Activated T-cell treated with anti-CD3 and anti-CD28 coated beads, Interleukin-2, amount 50 U/mL, for 4 hours (primary cell): ENCODE results near the gene ELAVL4. TPM values are rescaled to one million over a fixed set of nuclear protein-coding genes. Genes with fewer than 3 reads are reported as not detected.
A peak's percentile ranks its signal among the peaks of the same experiment; 100 is the strongest.

Experiments used
- ATAC-seq, 2 donors: fragments of 200-7000 bp; cut with Tn5 transposase; one replicate each; pipeline ENCODE4 v1.10.0; 2021
- DNase-seq: peaks from one replicate; pipeline ENCODE4 v3.0.0-alpha.2; 2020
- H3K27me3 Mint-ChIP-seq: one replicate; pipeline ENCODE4 v1.8.0; 2021; ENCODE audit warnings: low read depth, mixed read lengths
- H3K36me3 Mint-ChIP-seq: one replicate; pipeline ENCODE4 v1.8.0; 2022; ENCODE audit warnings: mixed read lengths; ENCODE audit not compliant: insufficient read depth
- H3K4me1 Mint-ChIP-seq: one replicate; pipeline ENCODE4 v1.8.0; 2021; ENCODE audit warnings: low read depth, mixed read lengths
- H3K4me3 Mint-ChIP-seq: one replicate; pipeline ENCODE4 v1.8.0; 2021; ENCODE audit warnings: mild to moderate bottlenecking, moderate library complexity, mixed read lengths
- H3K9me3 Mint-ChIP-seq: one replicate; pipeline ENCODE4 v1.8.0; 2021; ENCODE audit warnings: mixed read lengths
- total RNA-seq, 3 donors: library from RNA; stranded (reverse); gene quantifications; one replicate each; pipeline ENCODE4 v1.2.1, GENCODE V29; 2021

The ELAVL4 gene
- total RNA-seq, 3 donors from 2014 or later, result not detected

GRCh38 chr1:50106095-50106761, 2.5 kb upstream of the ELAVL4 start:
- ATAC-seq (no peak), DNase-seq (no peak)
- H3K36me3 Mint-ChIP-seq, result no peaks in the 10 kb centered on the region
- no peak overlapping the region for H3K4me3 Mint-ChIP-seq
- no peaks in the 10 kb centered on the region for H3K9me3 Mint-ChIP-seq
- H3K27me3 Mint-ChIP-seq, result peaks cover 41% of the 10 kb centered on the region
- H3K4me1 Mint-ChIP-seq, result peaks cover 13% of the 10 kb centered on the region

DNA sequence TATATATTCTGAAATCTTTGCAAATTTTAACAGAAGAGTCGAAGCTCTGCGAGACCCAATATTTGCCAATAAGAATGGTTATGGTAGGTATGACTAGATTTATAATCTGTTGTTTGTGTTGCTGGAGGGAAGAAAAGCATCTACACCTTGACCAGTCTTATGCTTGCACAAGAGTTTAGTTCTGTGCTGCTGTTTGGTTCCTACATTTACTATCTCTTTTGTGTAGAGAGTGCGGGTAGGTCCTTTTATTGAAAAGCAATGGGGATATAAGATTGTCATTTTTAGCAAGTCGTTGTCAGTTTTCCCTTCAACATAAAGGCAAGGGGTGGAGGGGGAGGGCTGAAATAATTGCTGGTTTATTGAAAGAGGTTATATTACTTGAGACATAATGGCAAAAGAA, 396 bp downstream of the ELAVL4 start:
- ATAC-seq, result no peak
- Mint-ChIP-seq H3K27me3 (peaks cover 59% of the 10 kb centered on the region), H3K36me3 (no peaks in the 10 kb centered on the region), H3K4me1 (peaks cover 13% of the 10 kb centered on the region), H3K4me3 (no peak overlapping the region), H3K9me3 (no peaks in the 10 kb centered on the region)
- DNase-seq, result no peak

GRCh38 chr1:50109647-50110075, 941 bp downstream of the ELAVL4 start:
- Mint-ChIP-seq H3K4me1 (peaks cover 13% of the 10 kb centered on the region), H3K9me3 (no peaks in the 10 kb centered on the region), H3K27me3 (peaks cover 64% of the 10 kb centered on the region), H3K36me3 (no peaks in the 10 kb centered on the region), H3K4me3 (peak overlapping the region; percentile 14)
- DNase-seq (no peak), ATAC-seq (no peak)

DNA sequence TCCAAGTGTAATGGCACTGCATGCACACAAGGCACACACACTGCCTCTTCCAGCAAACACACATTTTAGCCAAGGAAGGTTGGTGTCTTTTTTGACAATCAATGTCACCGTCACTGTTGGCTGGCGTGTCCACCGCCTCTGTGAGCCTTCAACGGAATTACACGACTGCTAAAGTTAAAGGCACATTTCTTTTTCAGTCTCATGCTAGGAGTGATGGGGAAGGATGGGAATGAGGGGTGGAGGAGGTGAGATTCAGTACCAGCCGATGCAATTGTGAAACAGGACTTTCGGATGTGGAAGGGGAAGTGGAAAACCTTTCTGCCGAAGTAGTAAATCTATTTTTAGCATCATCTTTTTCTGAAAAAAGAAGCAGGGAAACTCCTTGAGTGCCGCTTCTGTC, 1.4 kb downstream of the ELAVL4 start:
- Mint-ChIP-seq H3K36me3 (no peaks in the 10 kb centered on the region), H3K4me3 (no peak overlapping the region), H3K27me3 (peaks cover 65% of the 10 kb centered on the region), H3K4me1 (peaks cover 13% of the 10 kb centered on the region), H3K9me3 (no peaks in the 10 kb centered on the region)
- ATAC-seq (no peak), DNase-seq (no peak)

DNA sequence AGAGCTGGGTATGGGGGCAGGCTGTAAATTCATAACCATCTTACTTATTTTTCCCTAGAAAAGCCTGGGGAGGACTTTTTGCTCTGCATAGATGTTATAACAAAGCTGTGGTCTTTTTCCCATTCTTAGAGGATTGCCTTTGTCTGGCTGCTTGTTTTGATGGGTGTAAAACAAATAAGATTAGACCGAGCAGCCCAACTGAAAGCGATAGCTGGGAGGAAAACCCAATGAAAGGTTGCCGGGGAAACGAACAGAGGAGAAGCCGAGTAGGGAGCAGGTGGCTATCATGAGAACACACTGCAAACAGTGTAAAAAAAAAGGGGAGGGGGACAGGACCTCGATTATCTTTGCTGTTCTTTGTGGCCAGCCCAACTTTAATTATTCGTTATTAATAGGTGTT, 1.9 kb downstream of the ELAVL4 start:
- no peak for ATAC-seq
- peaks cover 66% of the 10 kb centered on the region for H3K27me3 Mint-ChIP-seq
- H3K4me1 Mint-ChIP-seq, result peaks cover 13% of the 10 kb centered on the region
- no peaks in the 10 kb centered on the region for H3K36me3 Mint-ChIP-seq
- H3K9me3 Mint-ChIP-seq, result no peaks in the 10 kb centered on the region
- DNase-seq, result no peak
- H3K4me3 Mint-ChIP-seq, result no peak overlapping the region

- no peak for ATAC-seq
- H3K4me3 Mint-ChIP-seq, result no peak overlapping the region
- peaks cover 62% of the 10 kb centered on the region for H3K27me3 Mint-ChIP-seq
- no peaks in the 10 kb centered on the region for H3K36me3 Mint-ChIP-seq
- H3K9me3 Mint-ChIP-seq, result no peaks in the 10 kb centered on the region
- peaks cover 13% of the 10 kb centered on the region for H3K4me1 Mint-ChIP-seq
- no peak for DNase-seq
Observed at GRCh38 chr1:50111503-50111902, 2.8 kb downstream of the ELAVL4 start.

- Mint-ChIP-seq H3K36me3 (no peaks in the 10 kb centered on the region), H3K4me1 (peaks cover 13% of the 10 kb centered on the region), H3K27me3 (peaks cover 60% of the 10 kb centered on the region), H3K4me3 (no peak overlapping the region), H3K9me3 (no peaks in the 10 kb centered on the region)
- no peak for DNase-seq
- ATAC-seq, result no peak
Observed at GRCh38 chr1:50112193-50112592, 3.5 kb downstream of the ELAVL4 start.

DNA sequence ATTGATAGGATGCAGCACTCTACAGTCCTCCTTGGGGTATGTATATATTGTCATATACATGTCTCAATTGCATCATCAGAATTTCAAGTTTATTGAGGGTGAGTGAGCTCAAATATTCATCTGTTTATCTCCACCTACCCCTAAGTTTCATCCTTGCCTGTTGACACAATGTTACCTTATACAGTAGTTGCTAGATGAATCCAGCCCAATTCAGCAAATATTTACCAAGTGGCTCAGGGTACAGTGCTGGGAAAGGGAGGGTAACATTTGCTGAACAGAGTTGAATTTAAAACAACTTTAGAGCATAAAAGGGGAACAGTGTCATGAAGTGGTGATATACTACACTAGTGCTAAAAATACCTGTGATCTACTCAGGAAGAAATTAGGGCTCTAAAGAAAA, 14.4 kb downstream of the ELAVL4 start:
- DNase-seq, result no peak
- Mint-ChIP-seq H3K4me1 (no peaks in the 10 kb centered on the region), H3K4me3 (no peak overlapping the region), H3K27me3 (peaks cover 5% of the 10 kb centered on the region), H3K36me3 (no peaks in the 10 kb centered on the region), H3K9me3 (no peaks in the 10 kb centered on the region)
- ATAC-seq, result no peak

GRCh38 chr1:50126927-50127715, 18.4 kb downstream of the ELAVL4 start:
- no peak for DNase-seq
- peaks cover 6% of the 10 kb centered on the region for H3K27me3 Mint-ChIP-seq
- no peaks in the 10 kb centered on the region for H3K9me3 Mint-ChIP-seq
- no peaks in the 10 kb centered on the region for H3K36me3 Mint-ChIP-seq
- H3K4me3 Mint-ChIP-seq, result no peak overlapping the region
- ATAC-seq, result no peak
- no peaks in the 10 kb centered on the region for H3K4me1 Mint-ChIP-seq

DNA sequence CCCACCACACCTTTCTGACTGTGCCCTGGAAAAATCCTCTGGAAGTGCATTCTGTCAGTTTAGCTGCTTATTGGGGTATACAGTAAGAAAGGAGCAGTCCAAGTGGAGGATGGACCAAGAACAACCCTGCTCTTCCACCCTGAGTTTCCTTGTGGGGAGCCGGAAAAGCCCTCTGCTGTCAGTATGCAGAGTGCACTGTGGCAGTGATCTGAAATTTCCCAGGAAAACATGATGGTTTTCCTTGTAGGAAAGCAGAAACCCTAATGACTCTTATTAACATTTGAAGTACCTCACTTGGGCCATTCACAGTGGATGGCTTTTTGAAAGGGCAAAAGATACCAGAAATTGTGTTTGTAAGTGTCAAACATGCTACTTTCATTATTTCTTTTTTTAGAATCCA, 20.5 kb downstream of the ELAVL4 start:
- Mint-ChIP-seq H3K9me3 (no peaks in the 10 kb centered on the region), H3K4me1 (no peaks in the 10 kb centered on the region), H3K27me3 (peaks cover 9% of the 10 kb centered on the region), H3K36me3 (no peaks in the 10 kb centered on the region), H3K4me3 (no peak overlapping the region)
- DNase-seq (no peak), ATAC-seq (no peak)

- Mint-ChIP-seq H3K9me3 (no peaks in the 10 kb centered on the region), H3K27me3 (peaks cover 9% of the 10 kb centered on the region), H3K4me1 (no peaks in the 10 kb centered on the region), H3K36me3 (no peaks in the 10 kb centered on the region), H3K4me3 (no peak overlapping the region)
- DNase-seq (no peak), ATAC-seq (no peak)
Observed at GRCh38 chr1:50132347-50132894, 23.7 kb downstream of the ELAVL4 start.

- Mint-ChIP-seq H3K4me3 (no peak overlapping the region), H3K4me1 (no peaks in the 10 kb centered on the region), H3K9me3 (no peaks in the 10 kb centered on the region), H3K36me3 (no peaks in the 10 kb centered on the region), H3K27me3 (peaks cover 6% of the 10 kb centered on the region)
- ATAC-seq (no peak), DNase-seq (no peak)
Observed at GRCh38 chr1:50135716-50136115, 27.0 kb downstream of the ELAVL4 start.

DNA sequence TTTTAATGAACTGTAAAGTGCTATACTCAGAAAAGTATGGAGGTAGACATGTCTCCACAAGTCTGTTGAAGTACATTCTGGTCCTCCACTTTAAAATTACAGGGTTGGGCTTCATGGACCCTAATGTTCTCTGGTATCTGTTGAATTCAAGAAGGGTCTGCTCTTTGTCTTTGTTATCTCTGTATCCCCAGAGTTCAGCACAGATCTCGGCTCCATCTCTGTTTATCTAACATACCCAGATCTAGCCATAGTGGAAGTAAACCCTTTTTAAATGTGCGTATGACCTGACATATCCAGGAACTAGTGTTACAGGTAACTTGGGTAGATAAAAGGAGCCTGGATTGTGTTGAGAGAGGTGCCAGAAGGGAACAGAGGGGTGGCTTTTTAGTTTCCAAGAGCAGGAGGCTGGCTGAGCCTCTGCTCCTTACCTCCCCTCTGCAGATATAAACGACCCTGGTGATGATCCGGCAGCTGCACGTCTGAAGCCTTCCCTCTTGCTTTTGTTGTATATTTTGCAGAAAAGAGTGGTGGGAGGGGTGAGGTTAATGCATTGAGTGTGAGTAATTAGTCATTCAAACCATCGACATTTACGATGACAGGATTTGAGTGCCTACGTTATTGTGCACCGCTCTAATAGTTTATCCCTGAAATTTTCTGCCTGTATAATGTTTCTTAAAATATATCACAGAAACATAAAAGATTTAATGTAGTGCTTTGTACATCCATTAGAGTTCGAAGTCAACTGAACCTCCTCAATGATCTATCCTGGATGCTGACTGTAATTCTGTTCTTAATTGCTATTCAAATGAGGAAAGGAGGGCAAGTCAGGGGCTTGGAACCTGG, 30.8 kb downstream of the ELAVL4 start:
- H3K36me3 Mint-ChIP-seq, result no peaks in the 10 kb centered on the region
- H3K9me3 Mint-ChIP-seq, result no peaks in the 10 kb centered on the region
- H3K27me3 Mint-ChIP-seq, result no peaks in the 10 kb centered on the region
- ATAC-seq (no peak), DNase-seq (no peak)
- no peaks in the 10 kb centered on the region for H3K4me1 Mint-ChIP-seq
- H3K4me3 Mint-ChIP-seq, result no peak overlapping the region

- Mint-ChIP-seq H3K36me3 (no peaks in the 10 kb centered on the region), H3K4me3 (no peak overlapping the region), H3K9me3 (no peaks in the 10 kb centered on the region), H3K4me1 (no peaks in the 10 kb centered on the region), H3K27me3 (no peaks in the 10 kb centered on the region)
- no peak for ATAC-seq
- DNase-seq, result no peak
Observed at GRCh38 chr1:50140182-50140447, 31.4 kb downstream of the ELAVL4 start.
